ENCODE data around the gene C19orf12. TPM values are rescaled to one million over a fixed set of nuclear protein-coding genes. Genes with fewer than 3 reads are reported as not detected.

The C19orf12 gene
- total RNA-seq, 1 experiment from 2014 or later: 10.0 TPM

DNA sequence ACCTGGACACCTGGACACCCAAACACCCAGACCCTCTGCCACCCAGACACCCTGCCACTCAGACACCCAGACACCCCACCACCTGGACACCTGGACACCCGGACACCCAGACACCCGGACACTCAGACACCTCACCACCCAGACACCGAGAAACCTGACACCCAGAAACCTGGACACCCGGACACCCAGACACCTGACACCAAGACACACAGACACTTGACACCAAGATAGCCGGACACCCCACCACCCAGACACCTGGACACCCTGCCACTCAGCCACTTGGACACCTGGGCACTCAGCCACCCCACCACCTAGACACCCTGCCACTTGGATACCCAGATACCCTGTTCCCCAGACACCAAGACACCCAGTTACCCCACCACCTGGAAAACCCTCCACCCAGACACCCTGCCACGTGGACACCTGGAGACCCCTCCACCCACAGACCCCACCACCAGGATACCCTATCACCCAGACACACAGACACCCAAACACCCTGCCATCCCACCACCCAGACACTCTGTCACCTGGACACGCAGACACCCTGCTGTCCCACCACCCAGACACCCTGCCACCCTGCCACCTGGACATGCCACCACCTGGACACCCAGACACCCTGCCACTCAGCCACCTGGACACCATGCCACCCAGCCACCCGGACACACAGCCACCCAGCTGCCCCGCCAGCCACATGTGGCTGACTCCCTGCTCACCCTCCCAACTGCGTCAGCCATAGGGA lies 17.4 kb downstream of the C19orf12 start:
- peaks cover 0 to 6% of the 10 kb centered on the region in 2 experiments; a peak in 1 of 4 replicates for H3K4me1 ChIP-seq (ENCODE audit: control insufficient read depth in 1 of 2, insufficient read depth in 2 of 2, low read length in 2 of 2)
- H3K4me2 ChIP-seq (ENCODE audit: low read length): no peak overlapping the region
- H3K4me3 ChIP-seq (replicated peaks in 1 of 2; ENCODE audit: low read depth in 1 of 2, low read length in 2 of 2): no peak overlapping the region
- no peak for ATAC-seq
- H3K9me3 ChIP-seq (ENCODE audit: control insufficient read depth in 1 of 2, insufficient read depth in 1 of 2, low read depth in 1 of 2, low read length in 2 of 2): no peaks in the 10 kb centered on the region
- no peak for DNase-seq (ENCODE audit: low read depth, low spot score)
- H3K9ac ChIP-seq (ENCODE audit: low read length): no peak overlapping the region
- POLR2A ChIA-PET: no interaction called here
- H4K20me1 ChIP-seq (ENCODE audit: insufficient read depth): no peaks in the 10 kb centered on the region
- no peak overlapping the region for H3K27ac ChIP-seq (ENCODE audit: low read depth, low read length)
- H3K36me3 ChIP-seq (ENCODE audit: control insufficient read depth in 1 of 2, insufficient read depth in 2 of 2, low read length in 2 of 2): no peaks in the 10 kb centered on the region
- no peak overlapping the region for H2AFZ ChIP-seq (ENCODE audit: low read depth, low read length, poor library complexity, severe bottlenecking)
- H3K27me3 ChIP-seq (ENCODE audit: insufficient read depth, low read length): no peaks in the 10 kb centered on the region
- no TSS peak for BruUV-seq (replicated peaks)
- no peaks in the 10 kb centered on the region for H3K9me2 ChIP-seq (ENCODE audit: insufficient read depth)
- no peaks in the 10 kb centered on the region for H3K79me2 ChIP-seq (ENCODE audit: insufficient read depth, low read length)
- RAD21 ChIA-PET (ENCODE audit: low non-redundant PET in 1 of 2, low total read pairs in 2 of 2, uncharacterized antibody in 2 of 2, unreplicated experiment in 2 of 2): no interaction called here
- TF ChIP-seq CEBPB (IDR thresholded peaks at IDR 0.05; ENCODE audit: low read depth) (no peak), ZNF274 (IDR thresholded peaks at IDR 0.05; ENCODE audit: low read depth, low read length) (no peak), EGR1 (IDR thresholded peaks at IDR 0.05; ENCODE audit: low read depth) (no peak), POLR2AphosphoS5 (IDR thresholded peaks at IDR 0.05; ENCODE audit: low read depth, low read length) (no peak), SIN3A (IDR thresholded peaks at IDR 0.05; ENCODE audit: low read depth) (no peak), EZH2phosphoT487 (IDR thresholded peaks at IDR 0.05; ENCODE audit: borderline replicate concordance) (no peak), RAD21 (IDR thresholded peaks at IDR 0.05; ENCODE audit: low read depth) (no peak), ELF1 (IDR thresholded peaks at IDR 0.05; ENCODE audit: borderline replicate concordance, low read depth) (no peak)
- TF ChIP-seq, protein P1, sequence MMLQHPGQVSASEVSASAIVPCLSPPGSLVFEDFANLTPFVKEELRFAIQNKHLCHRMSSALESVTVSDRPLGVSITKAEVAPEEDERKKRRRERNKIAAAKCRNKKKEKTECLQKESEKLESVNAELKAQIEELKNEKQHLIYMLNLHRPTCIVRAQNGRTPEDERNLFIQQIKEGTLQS (IDR thresholded peaks at IDR 0.05): no peak
- TF ChIP-seq, protein P2, sequence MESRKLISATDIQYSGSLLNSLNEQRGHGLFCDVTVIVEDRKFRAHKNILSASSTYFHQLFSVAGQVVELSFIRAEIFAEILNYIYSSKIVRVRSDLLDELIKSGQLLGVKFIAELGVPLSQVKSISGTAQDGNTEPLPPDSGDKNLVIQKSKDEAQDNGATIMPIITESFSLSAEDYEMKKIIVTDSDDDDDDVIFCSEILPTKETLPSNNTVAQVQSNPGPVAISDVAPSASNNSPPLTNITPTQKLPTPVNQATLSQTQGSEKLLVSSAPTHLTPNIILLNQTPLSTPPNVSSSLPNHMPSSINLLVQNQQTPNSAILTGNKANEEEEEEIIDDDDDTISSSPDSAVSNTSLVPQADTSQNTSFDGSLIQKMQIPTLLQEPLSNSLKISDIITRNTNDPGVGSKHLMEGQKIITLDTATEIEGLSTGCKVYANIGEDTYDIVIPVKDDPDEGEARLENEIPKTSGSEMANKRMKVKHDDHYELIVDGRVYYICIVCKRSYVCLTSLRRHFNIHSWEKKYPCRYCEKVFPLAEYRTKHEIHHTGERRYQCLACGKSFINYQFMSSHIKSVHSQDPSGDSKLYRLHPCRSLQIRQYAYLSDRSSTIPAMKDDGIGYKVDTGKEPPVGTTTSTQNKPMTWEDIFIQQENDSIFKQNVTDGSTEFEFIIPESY (IDR thresholded peaks at IDR 0.05; ENCODE audit: extremely low read depth, insufficient replicate concordance, low read length): no peak
- TF ChIP-seq, protein P3, sequence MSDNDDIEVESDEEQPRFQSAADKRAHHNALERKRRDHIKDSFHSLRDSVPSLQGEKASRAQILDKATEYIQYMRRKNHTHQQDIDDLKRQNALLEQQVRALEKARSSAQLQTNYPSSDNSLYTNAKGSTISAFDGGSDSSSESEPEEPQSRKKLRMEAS (IDR thresholded peaks at IDR 0.05): no peak
- intact Hi-C loops (cut with micrococcal nuclease): no loop called here
- CTCF ChIA-PET: no interaction called here

Data from HCT116 (cell line).